ENCODE measurements around the gene POLR2L.

The POLR2L gene

DNA sequence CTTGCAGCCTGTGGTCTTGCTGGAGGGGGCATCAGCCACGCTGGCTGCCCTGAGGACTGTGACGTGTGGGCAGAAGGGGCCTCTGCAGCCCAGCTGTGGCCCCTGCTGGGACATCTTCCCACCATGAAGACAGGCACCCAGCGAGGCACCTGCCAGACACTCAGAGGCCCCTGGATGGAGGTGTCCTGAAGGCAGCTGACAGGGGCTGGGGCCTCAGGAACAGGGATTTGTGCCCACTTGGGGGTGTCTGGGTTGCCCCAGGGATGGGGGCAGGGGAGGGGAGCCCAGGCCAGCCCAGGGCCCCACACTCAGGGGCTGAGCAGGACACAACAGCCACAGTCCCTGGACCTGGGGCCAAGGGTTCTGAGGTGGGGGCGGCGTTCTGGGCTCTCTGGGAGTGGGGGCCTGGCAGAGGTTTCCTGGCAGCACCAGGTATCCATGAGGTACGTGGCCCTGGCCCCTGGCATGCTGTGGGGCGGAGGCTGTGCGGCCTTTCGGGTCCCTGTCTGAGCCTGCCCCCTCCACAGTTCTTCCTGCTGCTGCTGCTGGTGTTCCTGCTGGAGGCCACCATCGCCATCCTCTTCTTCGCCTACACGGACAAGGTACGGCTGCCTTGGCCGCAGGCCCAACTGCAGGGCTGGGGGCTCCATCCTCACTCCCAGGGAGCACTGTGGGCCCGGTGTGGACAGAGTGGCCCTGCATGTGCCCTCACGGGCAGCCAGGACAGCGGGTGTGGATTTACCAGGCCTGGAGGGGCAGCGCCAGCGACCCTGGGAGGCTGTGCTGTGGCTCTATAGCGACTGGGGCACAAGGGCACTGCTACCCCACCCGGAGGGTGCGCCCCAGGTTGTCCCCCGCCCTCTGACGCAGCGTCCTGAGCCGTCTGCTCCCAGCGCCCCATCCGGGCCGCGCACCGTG is 21.8 kb upstream of the POLR2L start:
- peak overlapping the region; percentile 75 for H2BK5ac ChIP-seq (ENCODE audit: low read length)
- H3K4me1 ChIP-seq (ENCODE audit: control insufficient read depth in 2 of 2, insufficient read depth in 1 of 2, low read depth in 1 of 2, low read length in 2 of 2) = peaks cover 7 to 13% of the 10 kb centered on the region in 2 donors
- peak overlapping the region; percentile 80 for H3K18ac ChIP-seq (ENCODE audit: low read length)
- no peak overlapping the region for H3K4me2 ChIP-seq (ENCODE audit: insufficient read depth, low read length, poor library complexity, severe bottlenecking)
- H3K9me3 ChIP-seq (replicated peaks in 1 of 2; ENCODE audit: control insufficient read depth in 2 of 2, insufficient read depth in 1 of 2, low read depth in 1 of 2, low read length in 2 of 2) = no peaks in the 10 kb centered on the region
- H4K91ac ChIP-seq (ENCODE audit: low read depth, low read length, poor library complexity) = no peak overlapping the region
- H3K27me3 ChIP-seq (ENCODE audit: control insufficient read depth in 3 of 3, insufficient read depth in 3 of 3, low read depth in 1 of 3, low read length in 3 of 3) = no peaks in the 10 kb centered on the region
- H3K36me3 ChIP-seq (replicated peaks in 1 of 2; ENCODE audit: control insufficient read depth in 2 of 2, insufficient read depth in 2 of 2, low read length in 2 of 2) = peaks cover 4 to 41% of the 10 kb centered on the region in 2 donors
- H2BK12ac ChIP-seq (ENCODE audit: low read length) = no peak overlapping the region
- no CpG with 5 or more reads among the region's 31 CpGs for WGBS, 2 donors (ENCODE audit: extremely low coverage in 2 of 2, insufficient read length in 2 of 2, insufficient replicate concordance in 1 of 2)
- no peak overlapping the region for H3K4me3 ChIP-seq (ENCODE audit: low read length in 2 of 2)
- H2BK15ac ChIP-seq (ENCODE audit: low read length) = no peak overlapping the region
- DNase-seq (ENCODE audit: low spot score) = no peak
- H3K14ac ChIP-seq (ENCODE audit: low read length) = peak overlapping the region; percentile 3
- H3K23ac ChIP-seq (ENCODE audit: low read depth, low read length, poor library complexity) = peak overlapping the region; percentile 43
- no peak overlapping the region for H3K27ac ChIP-seq (replicated peaks; ENCODE audit: low read length)
- H3K4ac ChIP-seq (ENCODE audit: low read length) = no peak overlapping the region
- H3K79me1 ChIP-seq (ENCODE audit: low read depth, low read length) = peaks cover 10% of the 10 kb centered on the region
- H3K9ac ChIP-seq (ENCODE audit: low read depth, low read length, poor library complexity) = no peak overlapping the region
- H2AFZ ChIP-seq (ENCODE audit: low read length) = no peak overlapping the region
- H4K8ac ChIP-seq (ENCODE audit: low read depth, low read length) = no peak overlapping the region
- peak overlapping the region; percentile 98 for H2AK5ac ChIP-seq (ENCODE audit: low read depth, low read length)
- no peak overlapping the region for H2BK120ac ChIP-seq (ENCODE audit: low read depth, low read length)

DNA sequence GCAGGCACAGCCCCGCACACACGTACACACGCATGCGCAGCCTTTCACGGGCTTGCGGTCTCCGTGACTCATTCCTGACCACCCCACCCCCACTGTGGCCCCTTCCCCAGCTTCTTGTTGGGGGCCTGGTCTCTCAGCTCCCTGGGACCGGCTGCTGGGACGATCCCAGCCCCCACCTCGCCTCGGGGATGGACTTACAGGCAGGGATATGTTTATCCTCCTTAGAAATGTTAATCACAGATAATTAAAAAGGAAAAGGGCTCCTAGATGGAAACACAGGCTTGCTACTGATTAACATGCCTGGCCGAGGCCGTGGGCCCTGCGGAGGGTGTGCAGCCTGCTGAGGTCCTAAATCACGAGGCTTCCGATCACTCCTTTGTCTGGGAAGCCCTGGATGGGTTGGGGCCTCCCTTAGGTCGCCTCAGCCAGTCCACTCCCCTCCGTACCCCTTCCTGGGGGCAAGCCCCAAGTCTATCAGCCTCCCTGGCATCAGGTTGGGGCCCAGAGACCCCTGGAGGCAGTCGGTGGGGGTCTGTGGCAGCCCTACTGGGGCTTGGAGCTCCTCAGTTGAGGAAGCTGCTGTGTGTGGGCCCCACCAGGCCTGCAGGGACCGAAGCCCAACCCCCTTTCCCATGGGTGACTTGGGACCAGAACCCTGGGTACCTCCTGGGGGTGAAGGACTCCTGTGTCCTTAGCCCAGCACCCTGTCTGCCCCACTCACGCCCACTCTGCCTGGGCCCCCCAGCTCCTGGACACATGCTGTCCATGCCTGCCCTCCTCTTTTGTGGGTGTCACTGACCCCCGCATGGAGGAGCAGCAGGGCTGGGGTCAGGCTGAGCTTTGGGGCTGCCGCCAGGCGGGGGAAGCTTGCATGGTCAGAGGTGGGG is 20.9 kb upstream of the POLR2L start:
- H3K4me2 ChIP-seq (ENCODE audit: insufficient read depth, low read length, poor library complexity, severe bottlenecking) = no peak overlapping the region
- peak overlapping the region; percentile 70 for H3K9ac ChIP-seq (ENCODE audit: low read depth, low read length, poor library complexity)
- no peak overlapping the region for H3K27ac ChIP-seq (replicated peaks; ENCODE audit: low read length)
- WGBS, 2 donors (ENCODE audit: extremely low coverage in 2 of 2, insufficient read length in 2 of 2, insufficient replicate concordance in 1 of 2) = no CpG with 5 or more reads among the region's 24 CpGs
- H3K36me3 ChIP-seq (replicated peaks in 1 of 2; ENCODE audit: control insufficient read depth in 2 of 2, insufficient read depth in 2 of 2, low read length in 2 of 2) = peaks cover 0 to 33% of the 10 kb centered on the region in 2 donors
- H2BK15ac ChIP-seq (ENCODE audit: low read length) = peak overlapping the region; percentile 6
- H3K4me3 ChIP-seq (ENCODE audit: low read length in 2 of 2) = no peak overlapping the region
- H3K4ac ChIP-seq (ENCODE audit: low read length) = peak overlapping the region; percentile 53
- no peak overlapping the region for H2BK120ac ChIP-seq (ENCODE audit: low read depth, low read length)
- H3K9me3 ChIP-seq (replicated peaks in 1 of 2; ENCODE audit: control insufficient read depth in 2 of 2, insufficient read depth in 1 of 2, low read depth in 1 of 2, low read length in 2 of 2) = no peaks in the 10 kb centered on the region
- peak overlapping the region; percentile 67 for H3K23ac ChIP-seq (ENCODE audit: low read depth, low read length, poor library complexity)
- no peaks in the 10 kb centered on the region for H3K27me3 ChIP-seq (ENCODE audit: control insufficient read depth in 3 of 3, insufficient read depth in 3 of 3, low read depth in 1 of 3, low read length in 3 of 3)
- H2BK5ac ChIP-seq (ENCODE audit: low read length) = peak overlapping the region; percentile 75
- DNase-seq (ENCODE audit: low spot score) = no peak
- peak overlapping the region; percentile 92 for H4K8ac ChIP-seq (ENCODE audit: low read depth, low read length)
- H2BK12ac ChIP-seq (ENCODE audit: low read length) = peak overlapping the region; percentile 84
- H4K91ac ChIP-seq (ENCODE audit: low read depth, low read length, poor library complexity) = peak overlapping the region; percentile 30
- H2AK5ac ChIP-seq (ENCODE audit: low read depth, low read length) = peak overlapping the region; percentile 98
- H3K4me1 ChIP-seq (ENCODE audit: control insufficient read depth in 2 of 2, insufficient read depth in 1 of 2, low read depth in 1 of 2, low read length in 2 of 2) = peaks cover 7 to 13% of the 10 kb centered on the region in 2 donors
- H3K14ac ChIP-seq (ENCODE audit: low read length) = peak overlapping the region; percentile 89
- H2AFZ ChIP-seq (ENCODE audit: low read length) = no peak overlapping the region
- H3K79me1 ChIP-seq (ENCODE audit: low read depth, low read length) = peaks cover 13% of the 10 kb centered on the region
- H3K18ac ChIP-seq (ENCODE audit: low read length) = peak overlapping the region; percentile 94

DNA sequence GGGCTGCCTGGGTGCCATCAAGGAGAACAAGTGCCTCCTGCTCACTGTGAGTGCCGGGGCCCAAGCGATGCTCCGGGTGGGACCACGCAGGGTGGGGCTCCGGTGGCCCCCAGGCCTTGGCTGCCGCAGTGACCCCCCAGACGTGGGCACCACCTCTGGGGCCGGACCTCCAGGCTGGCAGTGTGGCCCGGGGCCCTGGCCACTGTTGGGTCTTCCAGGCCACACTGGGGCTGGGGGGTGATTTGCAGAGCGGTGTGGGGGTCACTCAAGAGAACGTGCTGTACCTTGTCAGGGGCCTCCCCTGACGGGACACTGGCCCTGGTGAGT is 20.3 kb upstream of the POLR2L start:
- Histone ChIP-seq H3K9ac (ENCODE audit: low read depth, low read length, poor library complexity) (peak overlapping the region; percentile 38), H3K4me1 (ENCODE audit: control insufficient read depth in 2 of 2, insufficient read depth in 1 of 2, low read depth in 1 of 2, low read length in 2 of 2) (peaks cover 7 to 14% of the 10 kb centered on the region in 2 donors), H3K36me3 (replicated peaks in 1 of 2; ENCODE audit: control insufficient read depth in 2 of 2, insufficient read depth in 2 of 2, low read length in 2 of 2) (peaks cover 0 to 33% of the 10 kb centered on the region in 2 donors), H4K8ac (ENCODE audit: low read depth, low read length) (no peak overlapping the region), H3K9me3 (replicated peaks in 1 of 2; ENCODE audit: control insufficient read depth in 2 of 2, insufficient read depth in 1 of 2, low read depth in 1 of 2, low read length in 2 of 2) (no peaks in the 10 kb centered on the region), H2BK12ac (ENCODE audit: low read length) (peak overlapping the region; percentile 84), H3K4me2 (ENCODE audit: insufficient read depth, low read length, poor library complexity, severe bottlenecking) (no peak overlapping the region), H3K4ac (ENCODE audit: low read length) (peak overlapping the region; percentile 53), H3K79me1 (ENCODE audit: low read depth, low read length) (peaks cover 12% of the 10 kb centered on the region), H2BK15ac (ENCODE audit: low read length) (peak overlapping the region; percentile 6), H4K91ac (ENCODE audit: low read depth, low read length, poor library complexity) (no peak overlapping the region), H3K4me3 (ENCODE audit: low read length in 2 of 2) (no peak overlapping the region), H3K18ac (ENCODE audit: low read length) (peak overlapping the region; percentile 94), H2BK5ac (ENCODE audit: low read length) (no peak overlapping the region), H2AFZ (ENCODE audit: low read length) (no peak overlapping the region), H3K27me3 (ENCODE audit: control insufficient read depth in 3 of 3, insufficient read depth in 3 of 3, low read depth in 1 of 3, low read length in 3 of 3) (no peaks in the 10 kb centered on the region), H3K14ac (ENCODE audit: low read length) (peak overlapping the region; percentile 89), H2AK5ac (ENCODE audit: low read depth, low read length) (peak overlapping the region; percentile 98), H3K27ac (replicated peaks; ENCODE audit: low read length) (no peak overlapping the region), H3K23ac (ENCODE audit: low read depth, low read length, poor library complexity) (peak overlapping the region; percentile 67), H2BK120ac (ENCODE audit: low read depth, low read length) (no peak overlapping the region)
- DNase-seq (ENCODE audit: low spot score) = no peak
- WGBS, 2 donors (ENCODE audit: extremely low coverage in 2 of 2, insufficient read length in 2 of 2, insufficient replicate concordance in 1 of 2) = no CpG with 5 or more reads among the region's 12 CpGs
